K562 (cell line): ENCODE measurements around the gene PRPF39. TPM values are rescaled to one million over a fixed set of nuclear protein-coding genes. Genes with fewer than 3 reads are reported as not detected.

Experiments
- MCM3 ChIP-seq: fragments of 450-650 bp; IDR thresholded peaks from 2 replicates; pipeline ENCODE4 v1.6.1; 2016
- RFX7 ChIP-seq: fragments of 250-450 bp; sonication (Bioruptor Pico); IDR thresholded peaks from 2 replicates; pipeline ENCODE4 v1.5.1; 2021; ENCODE audit warnings: mild to moderate bottlenecking
- SMAD2 ChIP-seq: fragments of 150-350 bp; IDR thresholded peaks from 2 replicates; pipeline ENCODE4 v1.6.1; 2014; ENCODE audit warnings: low read depth, mild to moderate bottlenecking, low read length
- TCF15 ChIP-seq: fragments of 250-450 bp; sonication (Bioruptor Pico); IDR thresholded peaks from 2 replicates; pipeline ENCODE4 v1.8.0; 2022; ENCODE audit warnings: moderate library complexity, mild to moderate bottlenecking, inconsistent platforms
- polyA plus RNA-seq, 8 experiments: library from polyadenylated mRNA; depleted of rRNA in 4 of 8; stranded (reverse) in 5 of 8; unstranded in 3 of 8; fragments of >200 nt; fragmentation: Nextera tagmentation in 2 of 8; fragmentation: Illumina TruSeq in 1 of 8; extraction: Ambion mirVana in 2 of 8; extraction: Trizol in 1 of 8; gene quantifications; 2 replicates each; pipeline versions ENCODE4 v1.2.1 to v1.2.3, GENCODE V29; 2011 to 2014; ENCODE audit warnings: inconsistent platforms in 1 of 8, missing spikeins in 1 of 8
- total RNA-seq, 7 experiments: library from RNA; depleted of rRNA in 6 of 7; stranded (reverse); fragments of >200 nt in 6 of 7; fragmentation: Illumina TruSeq in 2 of 7; extraction: Trizol in 2 of 7; gene quantifications; 2 replicates each; pipeline versions ENCODE4 v1.2.1 to v1.2.3, GENCODE V29; 2011 to 2021; ENCODE audit warnings: low replicate concordance in 1 of 7
- TF ChIP-seq, protein P1 (sequence below): fragments of 450-650 bp; IDR thresholded peaks from 2 replicates; pipeline ENCODE4 v1.6.1; 2016; ENCODE audit warnings: mild to moderate bottlenecking, moderate library complexity

Gene PRPF39
- total and polyA plus RNA-seq, 9 of the 15 experiments (the other 6 are each of a cell fraction or from before 2014, with no cell fraction given): 13.3 to 50.4 (median 24.8) TPM

DNA sequence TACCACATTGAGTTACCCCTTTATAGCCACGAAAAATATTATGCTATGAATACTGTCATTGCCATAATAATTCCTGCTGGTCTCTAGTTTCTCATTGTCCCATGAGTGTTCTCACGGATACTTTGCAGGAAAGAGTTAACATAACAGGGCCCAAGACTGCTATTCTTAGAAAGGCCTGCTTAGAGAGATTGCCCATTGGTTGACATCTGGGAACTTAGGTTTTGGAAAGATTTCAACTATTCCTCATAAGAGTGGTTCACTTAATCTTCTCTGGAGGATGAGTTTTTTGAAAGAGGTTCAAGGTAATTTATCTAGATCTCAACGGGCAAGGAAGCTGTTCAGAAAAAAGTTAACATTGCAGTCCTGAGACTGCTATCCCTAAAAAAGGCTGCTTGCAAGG is 18.4 kb upstream of the PRPF39 start (continued):
- TF ChIP-seq SMAD2 (no peak), RFX7 (CRISPR knock-in tag) (no peak), TCF15 (CRISPR knock-in tag) (no peak), MCM3 (no peak)
- TF ChIP-seq, protein P1, sequence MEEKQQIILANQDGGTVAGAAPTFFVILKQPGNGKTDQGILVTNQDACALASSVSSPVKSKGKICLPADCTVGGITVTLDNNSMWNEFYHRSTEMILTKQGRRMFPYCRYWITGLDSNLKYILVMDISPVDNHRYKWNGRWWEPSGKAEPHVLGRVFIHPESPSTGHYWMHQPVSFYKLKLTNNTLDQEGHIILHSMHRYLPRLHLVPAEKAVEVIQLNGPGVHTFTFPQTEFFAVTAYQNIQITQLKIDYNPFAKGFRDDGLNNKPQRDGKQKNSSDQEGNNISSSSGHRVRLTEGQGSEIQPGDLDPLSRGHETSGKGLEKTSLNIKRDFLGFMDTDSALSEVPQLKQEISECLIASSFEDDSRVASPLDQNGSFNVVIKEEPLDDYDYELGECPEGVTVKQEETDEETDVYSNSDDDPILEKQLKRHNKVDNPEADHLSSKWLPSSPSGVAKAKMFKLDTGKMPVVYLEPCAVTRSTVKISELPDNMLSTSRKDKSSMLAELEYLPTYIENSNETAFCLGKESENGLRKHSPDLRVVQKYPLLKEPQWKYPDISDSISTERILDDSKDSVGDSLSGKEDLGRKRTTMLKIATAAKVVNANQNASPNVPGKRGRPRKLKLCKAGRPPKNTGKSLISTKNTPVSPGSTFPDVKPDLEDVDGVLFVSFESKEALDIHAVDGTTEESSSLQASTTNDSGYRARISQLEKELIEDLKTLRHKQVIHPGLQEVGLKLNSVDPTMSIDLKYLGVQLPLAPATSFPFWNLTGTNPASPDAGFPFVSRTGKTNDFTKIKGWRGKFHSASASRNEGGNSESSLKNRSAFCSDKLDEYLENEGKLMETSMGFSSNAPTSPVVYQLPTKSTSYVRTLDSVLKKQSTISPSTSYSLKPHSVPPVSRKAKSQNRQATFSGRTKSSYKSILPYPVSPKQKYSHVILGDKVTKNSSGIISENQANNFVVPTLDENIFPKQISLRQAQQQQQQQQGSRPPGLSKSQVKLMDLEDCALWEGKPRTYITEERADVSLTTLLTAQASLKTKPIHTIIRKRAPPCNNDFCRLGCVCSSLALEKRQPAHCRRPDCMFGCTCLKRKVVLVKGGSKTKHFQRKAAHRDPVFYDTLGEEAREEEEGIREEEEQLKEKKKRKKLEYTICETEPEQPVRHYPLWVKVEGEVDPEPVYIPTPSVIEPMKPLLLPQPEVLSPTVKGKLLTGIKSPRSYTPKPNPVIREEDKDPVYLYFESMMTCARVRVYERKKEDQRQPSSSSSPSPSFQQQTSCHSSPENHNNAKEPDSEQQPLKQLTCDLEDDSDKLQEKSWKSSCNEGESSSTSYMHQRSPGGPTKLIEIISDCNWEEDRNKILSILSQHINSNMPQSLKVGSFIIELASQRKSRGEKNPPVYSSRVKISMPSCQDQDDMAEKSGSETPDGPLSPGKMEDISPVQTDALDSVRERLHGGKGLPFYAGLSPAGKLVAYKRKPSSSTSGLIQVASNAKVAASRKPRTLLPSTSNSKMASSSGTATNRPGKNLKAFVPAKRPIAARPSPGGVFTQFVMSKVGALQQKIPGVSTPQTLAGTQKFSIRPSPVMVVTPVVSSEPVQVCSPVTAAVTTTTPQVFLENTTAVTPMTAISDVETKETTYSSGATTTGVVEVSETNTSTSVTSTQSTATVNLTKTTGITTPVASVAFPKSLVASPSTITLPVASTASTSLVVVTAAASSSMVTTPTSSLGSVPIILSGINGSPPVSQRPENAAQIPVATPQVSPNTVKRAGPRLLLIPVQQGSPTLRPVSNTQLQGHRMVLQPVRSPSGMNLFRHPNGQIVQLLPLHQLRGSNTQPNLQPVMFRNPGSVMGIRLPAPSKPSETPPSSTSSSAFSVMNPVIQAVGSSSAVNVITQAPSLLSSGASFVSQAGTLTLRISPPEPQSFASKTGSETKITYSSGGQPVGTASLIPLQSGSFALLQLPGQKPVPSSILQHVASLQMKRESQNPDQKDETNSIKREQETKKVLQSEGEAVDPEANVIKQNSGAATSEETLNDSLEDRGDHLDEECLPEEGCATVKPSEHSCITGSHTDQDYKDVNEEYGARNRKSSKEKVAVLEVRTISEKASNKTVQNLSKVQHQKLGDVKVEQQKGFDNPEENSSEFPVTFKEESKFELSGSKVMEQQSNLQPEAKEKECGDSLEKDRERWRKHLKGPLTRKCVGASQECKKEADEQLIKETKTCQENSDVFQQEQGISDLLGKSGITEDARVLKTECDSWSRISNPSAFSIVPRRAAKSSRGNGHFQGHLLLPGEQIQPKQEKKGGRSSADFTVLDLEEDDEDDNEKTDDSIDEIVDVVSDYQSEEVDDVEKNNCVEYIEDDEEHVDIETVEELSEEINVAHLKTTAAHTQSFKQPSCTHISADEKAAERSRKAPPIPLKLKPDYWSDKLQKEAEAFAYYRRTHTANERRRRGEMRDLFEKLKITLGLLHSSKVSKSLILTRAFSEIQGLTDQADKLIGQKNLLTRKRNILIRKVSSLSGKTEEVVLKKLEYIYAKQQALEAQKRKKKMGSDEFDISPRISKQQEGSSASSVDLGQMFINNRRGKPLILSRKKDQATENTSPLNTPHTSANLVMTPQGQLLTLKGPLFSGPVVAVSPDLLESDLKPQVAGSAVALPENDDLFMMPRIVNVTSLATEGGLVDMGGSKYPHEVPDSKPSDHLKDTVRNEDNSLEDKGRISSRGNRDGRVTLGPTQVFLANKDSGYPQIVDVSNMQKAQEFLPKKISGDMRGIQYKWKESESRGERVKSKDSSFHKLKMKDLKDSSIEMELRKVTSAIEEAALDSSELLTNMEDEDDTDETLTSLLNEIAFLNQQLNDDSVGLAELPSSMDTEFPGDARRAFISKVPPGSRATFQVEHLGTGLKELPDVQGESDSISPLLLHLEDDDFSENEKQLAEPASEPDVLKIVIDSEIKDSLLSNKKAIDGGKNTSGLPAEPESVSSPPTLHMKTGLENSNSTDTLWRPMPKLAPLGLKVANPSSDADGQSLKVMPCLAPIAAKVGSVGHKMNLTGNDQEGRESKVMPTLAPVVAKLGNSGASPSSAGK: no peak
